Panc1 (cell line): ENCODE data around the gene SLC35E2B.
"Not testable (repeated sequence)": the region's sequence is repeated elsewhere in the genome, so short reads cannot be mapped to it uniquely, and the experiment has no call there.

Experiments
- POLR2AphosphoS5 ChIP-seq: IDR thresholded peaks from 2 replicates; pipeline ENCODE4 v1.6.1; 2012; ENCODE audit warnings: mild to moderate bottlenecking, low read depth, low read length, moderate library complexity
- SIN3A ChIP-seq: IDR thresholded peaks from 2 replicates; pipeline ENCODE4 v1.6.1; 2012; ENCODE audit warnings: low read depth, mild to moderate bottlenecking, low read length, moderate library complexity, borderline replicate concordance; ENCODE audit not compliant: insufficient read depth
- TF ChIP-seq, protein P1 (sequence below): fragments of 450-650 bp; IDR thresholded peaks from 2 replicates; pipeline ENCODE4 v1.5.1; 2017; ENCODE audit warnings: mild to moderate bottlenecking
- TF ChIP-seq, protein P2 (sequence below), 2 experiments: IDR thresholded peaks; 2 replicates each; pipeline ENCODE4 v1.6.1; 2011 to 2012; ENCODE audit warnings: low read depth in 2 of 2, control low read depth in 1 of 2, low read length in 1 of 2, mild to moderate bottlenecking in 1 of 2, moderate library complexity in 1 of 2; ENCODE audit not compliant: insufficient read depth in 1 of 2

DNA sequence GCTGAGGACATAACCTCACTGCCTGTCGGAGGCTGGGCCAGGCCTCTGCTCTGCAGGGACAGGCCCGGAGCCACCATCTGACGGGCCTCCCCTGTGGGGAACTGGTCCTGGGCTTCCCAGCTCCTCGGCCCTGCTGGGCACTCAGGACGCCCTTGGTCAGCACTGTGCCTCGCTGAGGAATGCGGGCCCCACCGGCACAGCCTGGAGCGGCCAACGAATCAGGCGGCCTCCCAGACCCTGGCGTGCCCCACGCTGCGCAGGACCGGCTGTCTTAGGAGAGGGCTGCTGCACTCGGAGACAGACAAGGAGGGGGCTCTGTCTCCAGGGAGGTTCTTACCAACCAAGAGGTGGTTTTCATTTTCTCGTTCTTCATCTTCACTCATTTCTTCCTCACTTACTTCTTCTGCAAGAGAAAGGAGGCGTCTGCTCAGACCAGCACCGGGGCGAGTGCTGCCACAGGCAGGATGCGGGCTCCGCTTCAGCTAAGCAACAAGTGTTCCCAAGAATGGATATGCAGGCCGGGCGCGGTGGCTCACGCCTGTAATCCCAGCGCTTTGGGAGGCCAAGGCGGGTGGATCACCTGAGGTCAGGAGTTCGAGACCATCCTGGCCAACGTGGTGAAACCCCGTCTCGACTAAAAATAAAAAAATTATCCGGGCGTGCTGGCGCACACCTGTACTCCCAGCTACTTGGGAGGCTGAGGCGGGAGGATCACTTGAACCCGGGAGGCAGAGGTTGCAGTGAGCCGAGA is 51.7 kb downstream of the SLC35E2B start:
- TF ChIP-seq, protein P1, sequence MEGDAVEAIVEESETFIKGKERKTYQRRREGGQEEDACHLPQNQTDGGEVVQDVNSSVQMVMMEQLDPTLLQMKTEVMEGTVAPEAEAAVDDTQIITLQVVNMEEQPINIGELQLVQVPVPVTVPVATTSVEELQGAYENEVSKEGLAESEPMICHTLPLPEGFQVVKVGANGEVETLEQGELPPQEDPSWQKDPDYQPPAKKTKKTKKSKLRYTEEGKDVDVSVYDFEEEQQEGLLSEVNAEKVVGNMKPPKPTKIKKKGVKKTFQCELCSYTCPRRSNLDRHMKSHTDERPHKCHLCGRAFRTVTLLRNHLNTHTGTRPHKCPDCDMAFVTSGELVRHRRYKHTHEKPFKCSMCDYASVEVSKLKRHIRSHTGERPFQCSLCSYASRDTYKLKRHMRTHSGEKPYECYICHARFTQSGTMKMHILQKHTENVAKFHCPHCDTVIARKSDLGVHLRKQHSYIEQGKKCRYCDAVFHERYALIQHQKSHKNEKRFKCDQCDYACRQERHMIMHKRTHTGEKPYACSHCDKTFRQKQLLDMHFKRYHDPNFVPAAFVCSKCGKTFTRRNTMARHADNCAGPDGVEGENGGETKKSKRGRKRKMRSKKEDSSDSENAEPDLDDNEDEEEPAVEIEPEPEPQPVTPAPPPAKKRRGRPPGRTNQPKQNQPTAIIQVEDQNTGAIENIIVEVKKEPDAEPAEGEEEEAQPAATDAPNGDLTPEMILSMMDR, result not testable (repeated sequence)
- not testable (repeated sequence) for TF ChIP-seq POLR2AphosphoS5, SIN3A
- TF ChIP-seq, protein P2, sequence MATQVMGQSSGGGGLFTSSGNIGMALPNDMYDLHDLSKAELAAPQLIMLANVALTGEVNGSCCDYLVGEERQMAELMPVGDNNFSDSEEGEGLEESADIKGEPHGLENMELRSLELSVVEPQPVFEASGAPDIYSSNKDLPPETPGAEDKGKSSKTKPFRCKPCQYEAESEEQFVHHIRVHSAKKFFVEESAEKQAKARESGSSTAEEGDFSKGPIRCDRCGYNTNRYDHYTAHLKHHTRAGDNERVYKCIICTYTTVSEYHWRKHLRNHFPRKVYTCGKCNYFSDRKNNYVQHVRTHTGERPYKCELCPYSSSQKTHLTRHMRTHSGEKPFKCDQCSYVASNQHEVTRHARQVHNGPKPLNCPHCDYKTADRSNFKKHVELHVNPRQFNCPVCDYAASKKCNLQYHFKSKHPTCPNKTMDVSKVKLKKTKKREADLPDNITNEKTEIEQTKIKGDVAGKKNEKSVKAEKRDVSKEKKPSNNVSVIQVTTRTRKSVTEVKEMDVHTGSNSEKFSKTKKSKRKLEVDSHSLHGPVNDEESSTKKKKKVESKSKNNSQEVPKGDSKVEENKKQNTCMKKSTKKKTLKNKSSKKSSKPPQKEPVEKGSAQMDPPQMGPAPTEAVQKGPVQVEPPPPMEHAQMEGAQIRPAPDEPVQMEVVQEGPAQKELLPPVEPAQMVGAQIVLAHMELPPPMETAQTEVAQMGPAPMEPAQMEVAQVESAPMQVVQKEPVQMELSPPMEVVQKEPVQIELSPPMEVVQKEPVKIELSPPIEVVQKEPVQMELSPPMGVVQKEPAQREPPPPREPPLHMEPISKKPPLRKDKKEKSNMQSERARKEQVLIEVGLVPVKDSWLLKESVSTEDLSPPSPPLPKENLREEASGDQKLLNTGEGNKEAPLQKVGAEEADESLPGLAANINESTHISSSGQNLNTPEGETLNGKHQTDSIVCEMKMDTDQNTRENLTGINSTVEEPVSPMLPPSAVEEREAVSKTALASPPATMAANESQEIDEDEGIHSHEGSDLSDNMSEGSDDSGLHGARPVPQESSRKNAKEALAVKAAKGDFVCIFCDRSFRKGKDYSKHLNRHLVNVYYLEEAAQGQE (IDR thresholded peaks at IDR 0.05; ENCODE audit: insufficient read depth in 1 of 2, low read depth in 2 of 2, low read length in 1 of 2), result not testable (repeated sequence)
